Right hindlimb (tissue), 1 donor: ENCODE results near the gene TJP3.
A peak's percentile ranks its signal among the peaks of the same experiment; 100 is the strongest.

ENCODE experiments used
- DNase-seq: peaks from one replicate; pipeline ENCODE4 v3.0.0-alpha.2; 2018

Gene TJP3

DNA sequence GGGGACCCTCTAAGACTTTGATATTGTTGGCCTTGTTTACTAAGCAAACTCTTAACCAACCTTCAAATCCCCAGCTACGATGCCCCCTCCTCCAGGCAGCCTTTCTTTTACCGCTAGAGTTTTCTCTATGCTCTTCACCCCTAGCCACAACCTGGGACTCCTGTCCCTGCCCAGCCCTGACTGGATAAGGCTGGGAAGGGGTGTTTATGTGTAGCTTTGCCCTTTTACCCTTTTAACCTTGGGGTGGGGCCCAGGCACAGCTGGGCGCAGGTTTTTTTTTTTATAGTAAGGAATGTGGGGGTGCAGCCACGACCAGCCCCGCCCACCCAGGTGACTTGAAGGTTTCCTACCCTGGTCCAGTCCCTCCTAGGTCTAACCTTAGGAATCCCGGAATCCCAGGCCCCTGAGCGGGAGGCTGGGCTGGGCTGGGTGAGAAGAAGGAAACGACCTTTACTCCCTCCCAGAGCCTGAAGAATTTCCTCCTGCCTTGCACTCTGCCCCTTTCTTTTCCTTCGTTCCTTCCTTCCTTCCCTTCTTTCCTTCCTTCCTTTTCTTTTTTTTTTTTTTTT lies 12.2 kb downstream of the TJP3 start:
- no peak for DNase-seq

DNA sequence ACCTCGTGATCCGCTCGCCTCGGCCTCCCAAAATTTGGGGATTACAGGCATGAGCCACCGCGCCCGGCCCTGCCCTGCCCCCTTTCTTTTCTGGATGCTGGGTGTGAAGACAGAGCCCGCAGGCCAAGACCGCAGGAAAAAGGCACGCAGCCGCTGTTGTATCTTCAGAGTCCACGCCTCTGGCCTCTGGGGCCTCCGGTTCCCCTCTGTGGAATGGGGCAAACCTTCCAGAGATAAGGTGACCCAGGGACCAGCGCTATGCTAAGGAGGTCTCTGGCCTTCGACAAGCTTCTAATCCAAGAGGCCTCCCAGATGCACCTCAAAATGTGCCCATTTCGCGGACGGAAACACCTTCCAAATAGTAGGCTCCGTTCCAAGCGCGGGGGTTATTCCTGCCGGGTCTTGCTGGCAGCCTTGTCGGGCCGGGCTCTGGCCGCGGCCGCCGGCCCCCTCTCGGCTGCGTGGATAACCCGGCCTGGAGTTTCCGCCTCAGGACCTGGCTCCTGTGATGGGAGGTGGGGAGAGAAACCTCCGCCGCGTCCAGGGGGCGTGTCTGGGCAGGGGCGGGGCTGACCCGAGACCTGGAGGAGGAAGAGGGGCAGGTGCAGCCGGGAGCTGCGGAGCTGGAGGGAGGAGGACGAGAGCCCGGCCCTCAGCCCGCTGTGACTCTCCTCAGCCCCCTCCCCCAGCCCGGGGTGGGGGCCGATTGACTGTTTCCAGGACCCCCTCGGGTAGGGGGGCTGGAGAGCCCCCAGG lies 13.1 kb downstream of the TJP3 start:
- peak; percentile 84 for DNase-seq

DNA sequence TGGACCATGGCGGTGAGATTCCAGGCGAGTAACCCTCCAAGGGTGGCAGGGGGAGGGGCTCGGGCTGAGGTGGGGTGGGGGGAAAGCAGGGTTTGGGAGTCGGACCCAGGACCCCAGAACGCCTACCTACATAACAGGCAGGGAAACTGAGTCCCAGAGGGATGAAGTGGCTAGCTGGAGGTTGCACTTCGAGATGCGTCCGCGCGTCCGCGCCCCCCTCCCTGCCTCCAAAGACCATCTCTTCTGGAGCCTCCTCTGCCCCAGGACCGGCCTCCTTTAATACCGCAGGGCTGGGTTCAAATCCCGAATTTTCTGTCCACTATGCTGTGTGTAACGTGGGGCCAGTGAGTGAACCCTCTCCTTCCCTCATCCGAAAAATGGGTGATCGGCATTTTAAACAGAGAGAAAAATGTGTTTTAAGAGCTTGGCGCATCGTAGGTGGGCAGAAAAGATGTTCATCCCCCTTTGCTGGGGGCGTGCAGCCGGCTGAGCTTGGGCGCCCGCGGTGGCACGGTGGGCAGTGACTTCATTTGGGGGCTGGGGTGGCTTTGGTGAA lies 13.8 kb downstream of the TJP3 start:
- no peak for DNase-seq

DNA sequence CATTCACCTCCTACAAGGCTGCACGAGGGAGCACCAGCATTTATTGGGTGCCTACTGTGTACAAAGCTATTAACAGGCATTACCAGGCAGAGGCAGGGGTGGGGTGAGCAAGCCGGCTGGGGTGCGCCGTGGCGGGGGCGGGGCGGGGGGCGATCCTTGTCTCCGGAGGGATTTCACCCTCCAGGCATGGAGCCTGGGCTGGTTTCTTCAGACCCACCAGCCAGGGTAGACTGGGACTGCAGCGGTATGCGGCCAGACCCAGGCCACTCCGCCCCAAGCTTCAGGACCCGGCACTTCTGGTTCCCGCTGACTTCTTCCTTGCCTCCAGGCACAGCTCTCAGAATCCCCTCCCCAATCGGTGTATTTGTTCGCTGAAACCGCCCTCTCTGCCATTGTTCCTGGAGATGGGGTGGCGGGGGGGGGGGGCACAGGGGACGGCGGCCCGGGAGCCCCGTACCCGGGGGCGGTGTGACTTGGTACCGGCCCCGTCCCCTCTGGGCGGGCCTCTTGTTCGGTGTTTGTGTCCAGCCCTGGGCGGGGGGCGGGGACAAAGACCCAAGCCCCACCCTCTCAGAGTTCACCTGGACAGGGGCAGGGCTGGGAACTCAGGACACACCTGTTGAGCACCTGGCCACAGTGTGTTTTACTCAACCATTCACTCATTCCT lies 14.4 kb downstream of the TJP3 start:
- DNase-seq, result no peak

DNA sequence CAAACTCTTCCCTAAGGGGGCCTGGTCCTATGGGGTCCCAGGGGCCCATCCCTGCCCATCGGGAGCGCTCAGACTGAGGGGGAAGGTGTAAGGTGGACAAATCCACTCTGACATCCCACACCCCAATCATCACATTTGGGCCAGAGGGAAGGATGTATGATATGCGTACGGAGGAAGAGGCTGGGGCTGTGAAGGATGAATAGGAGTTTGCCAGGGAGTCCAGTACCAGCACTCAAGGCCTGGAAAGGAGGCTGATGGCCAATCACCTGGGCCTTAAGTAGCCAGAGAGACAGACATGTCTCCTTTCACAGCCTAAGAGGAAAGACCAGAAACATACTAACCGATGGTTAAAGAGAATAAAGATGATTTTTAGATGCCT lies 14.9 kb downstream of the TJP3 start:
- DNase-seq, result no peak

DNA sequence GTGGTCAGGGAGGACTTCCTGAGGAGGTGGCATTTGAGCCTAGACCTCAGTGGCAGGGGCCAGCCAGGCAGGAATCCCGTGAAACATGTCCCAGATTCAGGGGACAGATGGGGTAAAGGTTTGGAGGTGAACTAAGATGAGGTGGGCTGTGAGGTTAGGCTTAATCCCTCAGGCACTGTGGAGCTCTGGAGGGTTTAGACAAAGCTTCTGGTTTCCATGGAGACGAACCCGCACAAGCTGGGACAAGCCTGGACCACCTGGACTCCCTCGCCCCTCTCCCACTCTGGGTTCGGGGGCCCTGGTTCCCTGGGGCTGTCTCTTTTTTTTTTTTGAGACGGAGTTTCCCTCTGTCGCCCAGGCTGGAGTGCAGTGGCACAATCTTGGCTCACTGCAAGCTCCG lies 15.7 kb downstream of the TJP3 start:
- DNase-seq, result no peak

DNA sequence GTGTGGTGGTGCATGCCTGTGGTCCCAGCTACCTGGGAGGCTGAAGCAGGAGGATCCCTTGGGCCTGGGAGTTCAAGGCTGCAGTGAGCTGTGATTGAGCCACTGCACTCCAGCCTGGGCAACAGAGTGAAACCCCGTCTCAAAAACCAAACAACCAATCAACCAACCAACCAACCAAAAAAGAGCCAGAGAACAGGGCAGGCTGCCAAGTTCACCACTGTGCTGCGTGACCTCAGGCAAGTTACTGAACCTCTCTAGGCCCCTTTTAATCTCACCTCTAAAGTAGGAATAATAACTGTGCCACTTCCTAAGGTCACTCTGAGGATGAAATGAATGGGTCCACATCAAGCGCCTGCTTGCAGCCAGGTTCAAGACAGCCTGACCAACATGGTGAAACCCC lies 16.9 kb downstream of the TJP3 start:
- no peak for DNase-seq

DNA sequence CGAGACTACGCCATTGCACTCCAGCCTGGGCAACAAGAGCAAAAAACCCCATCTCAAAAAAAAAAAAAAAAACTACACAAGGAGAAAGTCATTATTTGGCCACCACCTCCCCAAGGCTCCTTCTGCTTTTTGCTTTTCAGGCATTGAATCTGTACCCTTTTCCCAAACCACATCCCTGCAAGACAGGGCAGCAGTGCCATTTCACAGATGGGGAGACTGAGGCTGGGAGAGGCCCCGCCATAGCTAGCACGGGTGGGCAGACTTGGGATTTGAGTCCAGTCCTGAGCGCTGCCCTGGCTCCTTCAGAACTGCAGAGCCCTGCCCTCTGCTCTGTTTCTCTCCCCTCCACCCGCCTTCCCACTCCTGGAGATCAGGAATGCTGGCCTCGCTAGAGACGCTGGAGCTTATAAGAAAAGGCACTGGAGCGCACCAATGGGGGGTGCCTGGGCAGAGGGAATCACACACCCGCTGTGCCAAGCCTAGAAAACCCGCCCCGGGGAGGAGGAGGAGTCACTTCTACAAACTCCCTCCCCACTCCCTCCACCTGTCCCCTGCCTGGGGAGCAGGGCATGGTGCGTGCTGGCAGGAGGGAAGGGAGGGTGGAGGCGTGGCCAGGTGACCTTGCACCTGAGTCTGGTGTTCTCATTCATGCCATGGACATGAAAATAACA lies 17.6 kb downstream of the TJP3 start:
- no peak for DNase-seq

DNA sequence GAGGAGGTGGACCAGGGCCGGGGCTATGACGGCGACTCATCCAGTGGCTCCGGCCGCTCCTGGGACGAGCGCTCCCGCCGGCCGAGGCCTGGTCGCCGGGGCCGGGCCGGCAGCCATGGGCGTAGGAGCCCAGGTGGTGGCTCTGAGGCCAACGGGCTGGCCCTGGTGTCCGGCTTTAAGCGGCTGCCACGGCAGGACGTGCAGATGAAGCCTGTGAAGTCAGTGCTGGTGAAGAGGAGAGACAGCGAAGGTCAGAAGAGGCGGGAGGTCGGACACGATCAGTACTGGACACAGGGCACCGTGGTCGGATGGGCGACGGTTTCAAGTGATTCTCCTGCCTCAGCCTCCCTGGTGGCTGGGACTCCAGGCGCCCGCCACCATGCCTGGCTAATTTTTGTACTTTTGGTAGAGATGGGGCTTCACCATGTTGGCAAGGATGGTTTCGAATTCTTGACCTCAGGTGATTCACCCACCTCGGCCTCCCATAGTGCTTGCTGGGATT lies 22.3 kb downstream of the TJP3 start:
- DNase-seq, result no peak

DNA sequence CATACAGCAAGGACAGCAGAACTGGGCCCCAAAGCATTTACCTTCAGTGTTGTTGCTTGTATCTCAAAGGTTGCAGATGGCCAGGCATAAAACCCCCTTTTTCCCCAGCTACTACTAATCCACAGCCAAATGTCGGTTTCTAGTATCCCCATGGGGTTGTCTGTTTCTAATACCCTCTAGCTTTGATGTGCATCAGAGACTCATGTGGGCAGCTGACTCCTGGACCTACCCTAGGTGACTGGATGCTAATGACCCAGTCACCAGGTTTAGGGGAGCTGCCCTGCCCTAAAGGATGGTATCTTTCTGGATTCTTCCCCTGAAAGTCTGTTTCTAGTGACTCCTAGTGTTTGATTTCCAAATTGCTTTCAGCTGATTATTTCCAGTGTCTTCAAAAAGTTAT lies 23.9 kb downstream of the TJP3 start:
- DNase-seq, result no peak

DNA sequence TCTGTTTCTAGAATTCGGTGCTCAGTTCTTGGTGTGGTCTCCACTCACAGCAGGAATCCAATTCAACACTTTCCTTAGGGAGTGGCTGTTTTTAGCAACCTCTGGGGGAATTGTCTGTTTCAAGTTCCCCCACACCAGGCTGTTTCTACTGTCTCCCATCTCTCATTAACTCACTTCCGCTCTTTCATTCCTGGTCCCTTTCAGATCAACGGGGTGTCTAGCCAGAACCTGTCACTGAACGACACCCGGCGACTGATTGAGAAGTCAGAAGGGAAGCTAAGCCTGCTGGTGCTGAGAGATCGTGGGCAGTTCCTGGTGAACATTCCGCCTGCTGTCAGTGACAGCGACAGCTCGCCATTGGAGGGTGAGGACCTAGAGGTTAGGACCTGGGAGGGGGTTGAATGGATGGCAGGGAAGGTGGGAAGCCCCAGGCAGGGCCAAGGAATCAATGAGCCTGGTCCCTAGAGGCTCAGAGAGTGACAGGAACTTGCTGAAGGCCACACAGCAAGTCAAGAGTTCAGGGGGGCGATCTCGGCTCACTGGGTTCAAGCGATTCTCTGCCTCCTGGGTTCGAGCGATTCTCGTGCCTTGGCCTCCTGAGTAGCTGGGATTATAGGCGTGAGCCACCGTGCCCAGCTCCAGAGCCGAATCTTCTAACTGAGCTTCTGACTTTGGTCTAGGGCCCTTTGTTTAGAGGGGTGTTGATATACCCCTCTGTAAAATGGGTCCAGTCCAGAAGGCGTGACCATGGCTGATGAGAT lies 25.5 kb downstream of the TJP3 start:
- DNase-seq, result no peak

DNA sequence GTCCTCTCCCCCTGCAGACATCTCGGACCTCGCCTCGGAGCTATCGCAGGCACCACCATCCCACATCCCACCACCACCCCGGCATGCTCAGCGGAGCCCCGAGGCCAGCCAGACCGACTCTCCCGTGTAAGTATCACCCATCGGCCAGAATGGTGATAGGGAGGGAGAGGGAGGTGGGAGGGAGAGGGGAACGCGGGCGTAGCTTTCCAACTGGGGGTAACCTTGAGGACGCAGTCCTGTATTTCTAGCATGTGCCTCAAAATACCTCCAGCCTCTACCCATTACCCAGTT lies 26.1 kb downstream of the TJP3 start:
- no peak for DNase-seq

DNA sequence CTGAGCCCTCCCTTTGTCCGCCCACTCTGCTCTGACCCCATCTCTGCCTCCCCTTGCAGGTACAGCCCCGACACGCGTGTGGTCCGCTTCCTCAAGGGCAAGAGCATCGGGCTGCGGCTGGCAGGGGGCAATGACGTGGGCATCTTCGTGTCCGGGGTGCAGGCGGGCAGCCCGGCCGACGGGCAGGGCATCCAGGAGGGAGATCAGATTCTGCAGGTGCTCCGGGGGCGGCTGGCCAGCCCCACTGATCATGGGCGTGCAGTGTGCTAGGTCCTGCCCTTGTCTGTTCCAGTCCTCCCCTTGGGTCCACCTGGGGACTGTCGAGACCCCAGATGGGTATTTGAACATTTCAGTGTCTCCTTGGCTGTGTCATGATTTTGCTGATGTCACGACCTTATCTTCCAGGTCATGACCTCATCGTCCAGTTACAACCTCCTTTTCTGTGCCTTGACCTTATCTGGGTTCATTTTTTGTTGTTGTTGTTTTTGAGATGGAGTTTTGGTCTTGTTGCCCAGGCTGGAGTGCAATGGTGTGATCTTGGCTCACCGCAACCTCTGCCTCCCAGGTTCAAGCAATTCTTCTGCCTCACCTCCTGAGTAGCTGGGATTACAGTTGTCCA lies 28.0 kb downstream of the TJP3 start:
- no peak for DNase-seq

DNA sequence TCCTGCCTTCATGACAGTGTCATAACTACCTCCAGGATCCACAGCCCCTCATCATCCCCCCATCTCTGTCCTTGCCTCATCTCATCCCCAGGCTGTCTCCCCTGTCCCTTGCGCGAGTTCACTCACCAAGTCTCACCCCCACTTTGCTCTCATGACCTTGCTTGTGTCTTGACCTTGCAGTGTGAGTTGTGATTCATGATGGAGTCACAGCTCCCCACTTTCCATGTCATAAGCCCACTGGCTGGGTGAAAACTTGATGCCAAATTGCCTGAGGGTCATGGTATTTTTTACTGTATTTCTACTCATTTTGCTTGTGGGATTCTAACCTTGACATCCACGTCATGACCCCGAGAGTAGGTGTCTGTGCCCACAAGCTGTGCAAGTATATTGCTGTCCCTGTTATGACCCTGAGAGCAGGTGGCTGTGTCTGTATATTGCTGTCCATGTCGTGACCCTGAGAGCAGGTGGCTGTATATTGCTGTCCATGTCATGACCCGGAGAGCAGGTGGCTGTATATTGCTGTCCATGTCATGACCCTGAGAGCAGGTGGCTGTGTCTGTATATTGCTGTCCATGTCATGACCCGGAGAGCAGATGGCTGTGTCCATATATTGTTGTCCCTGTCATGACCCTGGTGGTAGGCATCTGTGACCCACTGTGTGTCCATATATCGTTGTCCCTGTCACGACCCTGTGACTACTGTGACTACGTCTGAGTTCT lies 29.5 kb downstream of the TJP3 start:
- no peak for DNase-seq

DNA sequence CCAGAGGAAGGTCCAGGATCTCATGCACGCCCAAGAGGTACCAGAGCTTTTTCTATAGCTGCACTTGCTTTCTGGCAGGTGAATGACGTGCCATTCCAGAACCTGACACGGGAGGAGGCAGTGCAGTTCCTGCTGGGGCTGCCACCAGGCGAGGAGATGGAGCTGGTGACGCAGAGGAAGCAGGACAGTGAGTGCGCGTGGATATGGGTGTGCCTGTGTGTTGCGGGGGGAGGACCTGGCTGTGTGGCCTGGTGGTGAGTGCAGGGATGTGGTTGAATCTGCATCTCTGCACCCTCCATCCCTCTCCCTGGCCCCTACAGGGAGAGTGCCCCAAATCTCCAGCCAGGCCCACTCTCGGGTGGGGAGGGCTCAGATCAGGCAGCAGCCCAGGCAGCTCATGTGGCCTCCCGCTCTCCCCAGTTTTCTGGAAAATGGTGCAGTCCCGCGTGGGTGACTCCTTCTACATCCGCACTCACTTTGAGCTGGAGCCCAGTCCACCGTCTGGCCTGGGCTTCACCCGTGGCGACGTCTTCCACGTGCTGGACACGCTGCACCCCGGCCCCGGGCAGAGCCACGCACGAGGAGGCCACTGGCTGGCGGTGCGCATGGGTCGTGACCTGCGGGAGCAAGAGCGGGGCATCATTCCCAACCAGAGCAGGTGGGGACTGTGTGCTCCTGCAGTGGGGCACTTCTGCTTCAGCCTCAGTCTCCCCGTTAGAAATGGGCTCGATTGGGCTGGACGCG lies 30.5 kb downstream of the TJP3 start:
- no peak for DNase-seq

DNA sequence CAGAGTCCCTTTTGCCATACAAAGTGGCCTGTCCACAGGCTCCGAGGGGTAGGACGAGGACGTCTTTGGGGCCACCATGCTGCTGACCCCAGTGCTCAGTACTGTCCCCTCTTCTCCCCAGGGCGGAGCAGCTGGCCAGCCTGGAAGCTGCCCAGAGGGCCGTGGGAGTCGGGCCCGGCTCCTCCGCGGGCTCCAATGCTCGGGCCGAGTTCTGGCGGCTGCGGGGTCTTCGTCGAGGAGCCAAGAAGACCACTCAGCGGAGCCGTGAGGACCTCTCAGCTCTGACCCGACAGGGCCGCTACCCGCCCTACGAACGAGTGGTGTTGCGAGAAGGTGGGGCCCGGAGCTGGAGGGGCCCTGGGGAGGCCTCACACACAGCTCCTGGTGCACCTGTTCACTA lies 32.2 kb downstream of the TJP3 start:
- no peak for DNase-seq

DNA sequence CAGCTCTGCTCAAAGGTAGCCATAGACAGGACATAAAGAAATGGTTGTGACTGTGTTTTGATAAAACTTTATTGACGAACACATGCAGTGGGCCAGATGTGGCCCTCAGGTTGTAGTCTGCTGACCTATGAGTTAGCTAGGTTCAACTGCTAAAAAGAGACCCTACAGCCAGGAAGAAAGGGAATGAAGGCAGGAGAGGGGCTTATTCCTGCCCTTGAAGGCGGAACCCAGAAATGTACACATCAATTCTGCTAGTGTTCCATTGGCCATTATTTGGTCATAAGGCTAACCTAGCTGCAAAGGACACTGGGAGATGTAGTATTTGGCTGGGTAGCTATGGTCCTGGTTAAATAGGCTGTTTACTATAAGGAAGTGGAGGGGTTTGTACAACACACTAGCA lies 35.3 kb downstream of the TJP3 start:
- DNase-seq, result no peak

DNA sequence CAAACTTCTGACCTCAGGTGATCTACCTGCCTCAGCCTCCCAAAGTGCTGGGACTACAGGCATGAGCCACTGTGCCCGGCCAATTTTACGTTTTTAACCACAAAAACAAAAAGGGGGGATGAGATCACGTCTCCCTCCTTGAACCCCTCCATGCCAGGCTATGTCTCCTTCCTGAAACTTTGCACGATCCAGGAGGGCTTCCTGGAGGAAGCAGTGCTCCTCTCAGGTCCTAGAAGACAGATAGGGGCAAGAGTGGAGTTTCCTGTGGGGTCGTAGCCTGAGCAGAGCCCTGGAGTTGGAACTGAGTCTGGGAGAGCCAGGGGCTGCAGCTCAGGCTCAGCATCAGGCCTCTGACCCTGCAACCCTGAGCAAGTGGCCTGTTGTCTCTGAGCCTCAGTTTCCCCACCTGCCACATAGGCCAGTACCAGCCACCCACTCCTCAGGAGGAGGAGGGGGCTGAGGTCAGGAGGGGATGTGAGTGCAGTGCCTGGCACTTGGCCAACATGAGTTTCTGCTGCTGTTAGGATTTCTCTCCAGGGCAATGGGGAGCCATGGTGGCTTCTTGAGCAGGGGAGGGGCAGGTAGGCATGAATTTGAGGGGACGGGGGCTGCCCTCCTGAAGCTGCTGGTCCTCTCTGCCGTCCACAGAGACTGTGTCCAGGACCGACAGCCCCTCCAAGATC lies 37.3 kb downstream of the TJP3 start:
- DNase-seq, result no peak

DNA sequence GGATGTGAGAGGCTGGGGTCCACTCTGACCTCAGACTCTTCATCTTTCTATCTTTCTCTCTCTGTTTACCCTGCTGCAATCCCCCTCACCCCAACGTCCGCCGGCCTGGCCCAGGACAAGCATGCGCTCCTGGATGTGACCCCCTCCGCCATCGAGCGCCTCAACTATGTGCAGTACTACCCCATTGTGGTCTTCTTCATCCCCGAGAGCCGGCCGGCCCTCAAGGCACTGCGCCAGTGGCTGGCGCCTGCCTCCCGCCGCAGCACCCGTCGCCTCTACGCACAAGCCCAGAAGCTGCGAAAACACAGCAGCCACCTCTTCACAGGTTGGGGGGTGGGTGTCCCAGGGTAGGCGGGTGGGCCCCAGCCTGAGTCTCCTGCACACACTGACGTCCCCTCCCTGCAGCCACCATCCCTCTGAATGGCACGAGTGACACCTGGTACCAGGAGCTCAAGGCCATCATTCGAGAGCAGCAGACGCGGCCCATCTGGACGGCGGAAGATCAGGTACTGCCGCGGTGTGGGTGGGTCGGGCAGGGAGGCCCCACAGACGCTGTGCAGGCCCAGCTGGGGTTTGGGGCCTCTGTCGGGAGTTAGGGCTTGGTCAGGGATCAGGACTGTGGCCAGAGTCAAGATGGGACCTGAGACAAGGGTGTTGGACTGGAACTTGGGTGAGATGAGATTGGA lies 38.3 kb downstream of the TJP3 start:
- no peak for DNase-seq

DNA sequence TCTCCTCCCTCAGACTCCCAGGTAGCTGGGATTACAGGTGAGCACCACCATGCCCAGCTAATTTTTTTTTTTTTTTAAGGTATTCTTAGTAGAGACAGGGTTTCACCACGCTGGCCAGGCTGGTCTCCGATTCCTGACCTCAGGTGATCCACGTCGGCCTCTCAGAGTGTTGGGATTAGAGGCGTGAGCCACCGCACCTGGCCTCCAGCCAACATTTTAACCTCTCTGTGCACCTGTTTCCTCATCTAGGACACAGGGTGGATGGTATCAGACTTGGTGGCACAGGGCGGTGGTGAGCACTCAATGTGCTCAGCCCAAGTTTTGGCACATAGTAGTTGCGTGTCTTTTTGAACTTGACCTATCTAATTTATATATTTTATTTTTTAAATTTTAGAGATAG lies 40.8 kb downstream of the TJP3 start:
- DNase-seq, result no peak
